Skeletal muscle tissue (tissue), 1 donor: ENCODE data around the gene SMG7. TPM values are rescaled to one million over a fixed set of nuclear protein-coding genes. Genes with fewer than 3 reads are reported as not detected.

Experiments used
- total RNA-seq: library from RNA; depleted of rRNA; stranded (reverse); fragments of >200 nt; gene quantifications from one replicate; pipeline ENCODE4 v1.2.3, GENCODE V29; 2014

Gene SMG7
- total RNA-seq, 1 donor from 2014 or later = 9.4 TPM

Other genes with a start within 250 kb of the SMG7 start
- gene NMNAT2, start 54.1 kb upstream of the SMG7 start, total RNA-seq = 0.52 TPM
- 8.9 TPM for gene NCF2, start 118.0 kb downstream of the SMG7 start, total RNA-seq
- gene ARPC5, start 163.3 kb downstream of the SMG7 start, total RNA-seq = 26.1 TPM
- gene APOBEC4, start 180.8 kb downstream of the SMG7 start, total RNA-seq = not detected